Stimulated activated CD4-positive, alpha-beta T cell treated with anti-CD3 and anti-CD28 coated beads, TNF-alpha, amount 100 ng/mL, for 24 hours (primary cell): ENCODE data around the gene DNAH5.
"Not testable (repeated sequence)": the region's sequence is repeated elsewhere in the genome, so short reads cannot be mapped to it uniquely, and the experiment has no call there.

Experiments used
- DNase-seq, 3 experiments: peaks; one replicate each; pipeline ENCODE4 v3.0.0-alpha.2; 2020; ENCODE audit warnings: low read depth in 3 of 3

DNAH5 gene

GRCh38 chr5:13944560-13945199 lies at the start of gene DNAH5:
TSS of gene DNAH5 (minus strand) at chr5:13944688. CDS start at chr5:13944438, 250 bp downstream.
- DNase-seq: no peak

- DNase-seq: no peak
Observed at GRCh38 chr5:13993926-13994325, 49.4 kb upstream of the DNAH5 start.

- DNase-seq: no peak
Observed at GRCh38 chr5:13992795-13993194, 48.3 kb upstream of the DNAH5 start.

DNA sequence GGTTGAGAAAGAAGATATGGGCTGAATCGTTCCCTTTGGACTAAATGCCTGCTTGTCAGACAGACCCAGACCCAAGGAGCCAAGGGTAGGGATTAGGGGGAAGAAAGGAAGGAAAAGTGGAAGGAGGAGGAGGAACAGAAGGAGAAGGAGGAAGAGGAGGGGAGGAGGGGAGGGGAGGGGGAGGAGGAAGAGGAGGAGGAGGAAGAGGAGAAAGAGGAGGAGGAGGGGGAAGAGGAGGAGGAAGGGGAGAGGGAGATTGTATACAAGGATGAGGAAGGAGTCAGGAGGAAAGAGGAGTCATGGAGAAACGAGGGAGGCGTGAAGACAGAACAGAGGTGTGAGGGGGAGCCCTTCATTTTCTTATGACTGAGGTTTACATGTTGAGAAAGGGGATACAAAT lies 46.9 kb upstream of the DNAH5 start:
- DNase-seq: no peak

GRCh38 chr5:13990896-13991295 lies 46.4 kb upstream of the DNAH5 start:
- DNase-seq: no peak

DNA sequence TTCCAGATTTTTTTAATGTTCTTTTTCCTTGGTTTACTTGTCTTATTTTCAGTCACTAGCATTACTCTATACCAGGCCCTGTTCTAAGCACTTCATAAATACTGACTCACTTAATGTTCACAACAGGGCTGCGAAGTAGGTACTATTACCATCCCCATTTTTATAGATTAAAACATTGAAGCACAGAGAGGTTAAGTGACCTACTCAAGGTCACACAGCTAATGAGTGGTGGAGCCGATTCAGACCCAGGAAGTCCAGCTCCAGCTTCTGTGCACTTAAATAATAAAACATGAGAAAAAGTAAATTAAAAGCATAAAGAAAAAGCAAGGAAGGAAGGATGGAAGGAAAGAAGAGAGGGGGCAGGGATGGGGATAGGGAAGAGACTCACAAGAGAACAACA lies 45.3 kb upstream of the DNAH5 start:
- DNase-seq: no peak

DNA sequence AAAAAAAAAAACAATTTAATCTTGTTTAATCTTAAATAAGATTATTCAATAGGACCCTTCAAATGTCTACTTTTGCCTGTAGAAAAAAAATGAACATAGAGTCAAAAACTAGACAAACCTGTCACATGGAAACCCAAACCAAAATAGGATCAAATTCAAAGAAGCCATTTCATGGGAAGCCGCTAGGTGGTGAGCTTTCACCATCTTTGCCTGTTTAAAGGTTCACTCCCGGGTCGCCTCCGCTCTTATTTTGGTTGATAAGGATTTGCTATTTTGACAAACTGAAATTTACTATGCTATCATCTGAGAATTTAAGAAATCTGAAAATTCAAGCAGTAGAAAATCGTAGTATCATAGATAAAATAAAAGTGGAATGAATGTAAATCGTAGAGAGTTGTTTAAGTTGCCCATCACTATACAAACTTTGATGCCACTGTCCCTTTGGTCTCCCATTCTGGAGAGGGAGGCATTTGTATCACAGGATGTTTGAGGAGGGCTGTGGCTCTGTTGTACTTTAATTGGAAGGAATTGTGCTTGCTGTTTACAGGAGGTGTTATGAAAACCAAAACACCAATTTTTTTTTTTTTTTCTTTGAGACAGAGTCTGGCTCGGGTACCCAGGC lies 43.5 kb upstream of the DNAH5 start:
- DNase-seq: peak in 1 of 3 experiments; percentile 11

DNA sequence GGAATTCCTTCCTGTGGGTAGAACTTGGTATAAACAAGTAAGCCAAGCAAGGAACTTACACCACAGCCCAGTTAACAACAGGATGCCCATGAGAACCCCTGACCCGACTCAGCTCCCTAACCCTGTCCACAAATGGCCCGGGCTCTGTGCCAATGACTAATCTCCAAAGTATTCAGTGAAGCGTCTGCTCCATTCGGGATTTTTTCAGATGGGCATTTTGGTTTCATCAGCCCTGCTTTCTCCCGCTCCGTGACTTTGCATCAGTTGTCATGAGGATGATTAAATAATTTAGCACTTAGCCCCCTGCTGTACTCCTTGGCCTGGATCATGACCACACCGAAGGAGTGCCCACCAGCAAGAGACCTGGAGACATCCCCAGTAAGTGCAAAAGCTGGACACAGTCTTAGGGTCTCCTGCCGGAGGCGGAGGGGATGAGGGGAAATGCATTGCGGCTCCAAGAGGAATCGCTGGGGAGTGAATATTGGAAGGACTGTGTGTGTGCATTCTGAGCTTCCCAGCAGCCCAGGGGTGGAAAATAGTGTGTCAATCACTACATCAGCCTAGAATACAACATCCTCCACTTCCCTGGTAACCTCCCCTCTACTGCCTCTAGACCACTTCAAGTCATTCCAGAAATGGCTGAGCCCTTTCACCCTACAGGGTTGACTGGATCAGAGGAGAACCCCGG lies 41.4 kb upstream of the DNAH5 start:
- DNase-seq: no peak

GRCh38 chr5:13984888-13985287 lies 40.4 kb upstream of the DNAH5 start:
- DNase-seq: not testable (repeated sequence)

- DNase-seq: no peak
Observed at GRCh38 chr5:13976867-13977830, 32.7 kb upstream of the DNAH5 start.

DNA sequence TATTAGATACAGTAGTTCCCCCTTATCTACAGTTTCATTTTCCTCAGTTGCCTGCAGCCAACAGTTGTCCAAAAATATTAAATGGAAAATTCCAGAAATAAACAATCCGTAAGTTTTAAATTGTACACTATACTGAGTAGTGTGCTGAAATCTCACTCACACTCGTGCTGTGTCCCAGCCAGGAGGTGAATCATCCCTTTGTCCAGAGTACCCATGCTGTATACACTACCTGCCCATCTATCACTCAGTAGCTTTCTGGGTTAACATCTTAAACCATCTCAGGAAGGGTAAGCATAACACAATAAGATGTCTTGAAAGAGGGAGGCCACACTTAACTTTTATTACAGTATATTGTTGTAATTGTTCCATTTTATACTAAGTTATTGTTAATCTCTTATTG lies 31.7 kb upstream of the DNAH5 start:
- DNase-seq: no peak

- DNase-seq: no peak
Observed at GRCh38 chr5:13975246-13975645, 30.8 kb upstream of the DNAH5 start.

DNA sequence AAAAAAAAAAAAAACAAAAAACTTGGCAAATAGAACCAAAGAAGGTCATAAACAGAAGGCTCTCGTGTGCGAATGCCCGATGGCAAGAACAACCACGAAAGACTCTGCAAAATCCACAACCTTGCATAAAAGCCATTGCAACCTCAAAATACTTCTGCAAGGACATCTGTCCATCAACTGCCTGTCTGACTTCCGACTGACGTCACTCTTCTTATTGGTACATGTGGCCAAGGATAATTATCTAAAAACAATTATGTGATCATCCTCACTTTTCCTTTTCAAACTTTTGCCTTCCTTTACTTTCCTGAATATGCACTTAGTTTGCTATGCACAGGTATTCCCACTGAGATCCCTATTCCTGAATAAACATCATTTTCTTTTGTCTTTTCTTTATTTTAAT lies 29.2 kb upstream of the DNAH5 start:
- no peak for DNase-seq

DNA sequence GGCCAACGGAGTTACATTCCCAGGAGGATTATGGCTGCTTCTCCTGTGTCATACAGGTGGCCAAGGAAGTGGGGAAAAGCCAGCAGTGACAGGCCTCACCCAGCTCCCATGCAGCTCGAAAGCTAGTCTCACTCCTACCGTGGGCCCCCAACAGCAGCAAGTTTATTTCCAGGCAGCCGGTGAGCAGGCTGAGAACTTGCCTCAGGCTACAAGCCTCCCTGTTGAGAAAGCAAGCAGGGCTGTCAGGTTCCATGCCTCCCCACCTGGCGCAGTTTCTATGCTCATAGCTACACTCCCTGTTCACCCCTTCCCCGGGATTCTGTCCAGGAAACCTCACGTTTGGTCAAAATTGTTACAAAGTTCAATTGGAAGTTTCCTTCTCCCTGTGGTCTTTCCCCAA lies 27.5 kb upstream of the DNAH5 start:
- DNase-seq: no peak

DNA sequence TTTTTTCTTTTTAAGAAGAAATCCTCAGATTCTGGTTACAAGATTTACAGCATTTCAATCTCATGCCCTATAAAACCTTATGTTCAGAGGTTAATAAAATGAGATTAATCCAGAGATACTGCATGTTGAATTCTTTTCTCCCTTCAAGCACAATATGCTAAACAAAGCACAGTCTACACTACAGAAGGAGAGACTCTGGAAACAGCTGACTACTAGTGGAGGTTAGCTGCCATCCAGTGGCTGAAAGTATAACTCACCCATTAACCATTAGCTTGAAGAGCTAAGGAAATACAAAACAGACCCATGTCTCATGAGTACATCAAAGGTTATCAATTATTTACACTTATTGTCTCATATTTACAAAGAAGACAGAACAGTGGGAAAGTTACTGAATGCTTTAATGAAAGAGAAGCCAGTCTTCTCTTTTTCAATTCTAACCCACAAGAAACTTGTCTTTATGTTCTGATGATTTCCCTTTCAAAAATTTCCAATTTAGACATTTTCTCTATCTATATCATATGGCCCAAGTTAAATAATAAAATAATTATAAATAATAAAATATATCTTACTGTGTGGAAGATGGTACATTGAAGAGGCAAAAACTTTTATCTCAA lies 12.7 kb upstream of the DNAH5 start:
- DNase-seq: no peak

DNA sequence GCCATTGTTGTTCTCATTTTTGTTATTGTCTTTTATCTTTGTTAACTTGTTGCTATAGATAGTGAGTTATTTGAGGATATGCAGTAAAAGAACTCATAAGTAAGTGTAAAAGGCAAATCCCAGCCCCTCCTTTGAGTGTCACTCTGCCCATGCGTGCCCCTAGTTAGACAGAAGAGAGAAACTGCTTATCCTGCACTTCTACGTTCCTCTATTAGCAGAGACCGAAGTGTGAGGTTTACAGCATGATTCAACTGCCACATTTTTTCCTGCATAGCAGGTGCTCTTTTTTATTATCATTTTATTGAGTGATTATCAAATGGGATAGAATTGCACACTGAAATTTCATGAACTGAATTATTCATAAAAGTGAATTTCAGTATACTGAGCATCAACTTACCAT lies 12.0 kb upstream of the DNAH5 start:
- no peak for DNase-seq

DNA sequence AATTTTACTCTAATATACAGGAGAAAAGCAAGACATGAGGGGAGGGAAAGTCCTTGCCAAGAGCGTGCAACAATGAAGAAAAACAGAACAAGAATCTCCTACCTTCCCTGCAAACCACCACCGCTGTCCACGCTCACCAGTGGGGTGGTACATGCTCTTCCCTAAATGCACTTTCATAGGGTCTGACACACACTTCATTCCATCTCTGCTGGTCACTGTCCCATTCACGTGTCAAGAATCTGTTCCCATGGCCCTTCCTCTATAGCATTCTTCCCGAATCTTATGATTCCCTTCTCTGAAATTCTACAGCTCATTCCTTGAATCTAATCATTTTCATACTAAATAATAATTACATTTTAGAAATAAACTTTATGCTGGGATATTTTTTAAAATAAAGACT lies 11.4 kb upstream of the DNAH5 start:
- DNase-seq: no peak

- no peak for DNase-seq
Observed at GRCh38 chr5:13946111-13946510, 1.6 kb upstream of the DNAH5 start.

DNA sequence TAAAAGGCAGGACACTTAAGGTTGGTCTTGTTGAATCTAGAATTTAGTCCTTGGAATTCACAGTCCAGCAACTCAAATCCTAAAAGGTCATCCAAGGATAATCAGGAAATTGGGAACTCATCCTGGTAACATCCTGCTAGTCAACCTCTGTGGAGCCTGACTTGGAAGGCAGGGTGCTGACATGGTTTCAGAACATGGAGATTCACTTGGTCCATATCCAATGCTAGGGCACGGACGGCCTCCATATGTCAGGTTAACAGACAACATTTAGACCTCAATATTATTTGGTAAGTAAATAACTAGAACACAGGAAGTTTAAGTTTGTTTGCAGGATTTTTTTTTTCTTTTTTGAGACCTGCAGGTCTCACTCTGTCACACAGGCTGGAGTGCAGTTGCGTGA lies 783 bp upstream of the DNAH5 start:
- no peak for DNase-seq

GRCh38 chr5:13943676-13944075 lies 812 bp downstream of the DNAH5 start:
- DNase-seq: no peak

DNA sequence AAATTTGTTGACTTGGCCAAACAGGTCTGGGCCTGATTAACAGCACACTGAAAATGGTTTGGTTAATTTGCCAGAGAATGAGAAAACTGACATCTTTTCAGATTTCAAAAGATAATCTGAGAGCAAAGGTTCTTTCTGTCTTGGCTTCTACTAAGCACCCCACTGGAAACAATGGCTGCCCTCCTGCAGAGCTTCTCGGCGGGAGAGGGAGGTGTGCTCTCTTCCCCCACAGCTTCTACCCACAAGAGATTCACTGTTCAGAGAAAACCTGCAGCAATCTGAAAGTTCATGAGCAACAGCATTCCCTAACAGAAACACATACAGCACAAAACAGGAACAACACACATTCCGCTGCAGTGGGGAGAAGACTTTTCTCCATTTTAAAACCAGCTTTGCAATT lies 3.0 kb downstream of the DNAH5 start:
- no peak for DNase-seq

- no peak for DNase-seq
Observed at GRCh38 chr5:13939638-13940037, 4.8 kb downstream of the DNAH5 start.
